ENCODE data around the gene TH.

TH gene

DNA sequence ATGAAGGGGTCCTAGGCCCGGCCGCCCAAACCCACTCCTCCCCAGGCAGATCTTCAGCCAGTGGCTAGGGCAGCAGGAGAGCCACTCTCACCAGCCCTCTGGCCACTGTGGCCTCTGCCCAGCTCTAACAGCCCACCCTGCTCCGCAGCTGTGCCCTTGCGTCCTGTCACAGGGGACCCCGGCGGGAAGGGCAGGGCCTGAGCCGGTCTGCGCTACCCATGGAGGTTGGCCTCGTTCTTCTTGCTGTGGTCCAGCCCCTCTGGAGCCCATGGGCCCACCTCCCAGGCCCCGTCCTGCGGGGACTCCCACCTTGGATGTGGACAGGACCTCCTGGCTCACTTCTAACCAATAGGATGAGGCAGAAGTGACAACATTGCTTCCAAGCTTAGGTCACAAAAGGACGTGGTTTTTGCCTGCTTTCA is 38.3 kb upstream of the TH start:
- H3K18ac ChIP-seq (ENCODE audit: low read length), result no peak overlapping the region
- DNase-seq, result no peak
- no peak overlapping the region for H4K5ac ChIP-seq (ENCODE audit: low read length)
- H3K27ac ChIP-seq (ENCODE audit: low read depth, low read length), result no peak overlapping the region
- H3K4me1 ChIP-seq (ENCODE audit: control insufficient read depth, low read depth, low read length), result no peaks in the 10 kb centered on the region
- H3K27me3 ChIP-seq (ENCODE audit: insufficient read depth, low read length, poor library complexity), result no peaks in the 10 kb centered on the region
- no peak overlapping the region for H3K9ac ChIP-seq (ENCODE audit: low read length)
- H3K79me1 ChIP-seq (ENCODE audit: low read length), result no peaks in the 10 kb centered on the region
- WGBS (ENCODE audit: extremely low coverage, insufficient coverage, low lambda C conversion rate), result no CpG with 5 or more reads among the region's 12 CpGs
- H2BK15ac ChIP-seq (replicated peaks; ENCODE audit: low read depth), result no peak overlapping the region
- H3K23ac ChIP-seq (ENCODE audit: low read length), result no peak overlapping the region
- no peak overlapping the region for H3K4me3 ChIP-seq (ENCODE audit: low read length)
- H2BK5ac ChIP-seq (ENCODE audit: low read length), result no peak overlapping the region
- H3K79me2 ChIP-seq (ENCODE audit: control insufficient read depth, insufficient read depth, low read length), result no peaks in the 10 kb centered on the region
- H3K56ac ChIP-seq (ENCODE audit: low read length), result no peak overlapping the region
- no peak overlapping the region for H3K4me2 ChIP-seq (ENCODE audit: low read length)
- no peak overlapping the region for H2BK120ac ChIP-seq (ENCODE audit: low read depth, low read length)
- no peak overlapping the region for H3K4ac ChIP-seq (ENCODE audit: low read depth, low read length)
- H4K8ac ChIP-seq (ENCODE audit: low read depth, low read length), result no peak overlapping the region
- H2AK5ac ChIP-seq (ENCODE audit: low read length), result no peak overlapping the region
- no peaks in the 10 kb centered on the region for H3K36me3 ChIP-seq (ENCODE audit: control insufficient read depth, insufficient read depth, low read length)

DNA sequence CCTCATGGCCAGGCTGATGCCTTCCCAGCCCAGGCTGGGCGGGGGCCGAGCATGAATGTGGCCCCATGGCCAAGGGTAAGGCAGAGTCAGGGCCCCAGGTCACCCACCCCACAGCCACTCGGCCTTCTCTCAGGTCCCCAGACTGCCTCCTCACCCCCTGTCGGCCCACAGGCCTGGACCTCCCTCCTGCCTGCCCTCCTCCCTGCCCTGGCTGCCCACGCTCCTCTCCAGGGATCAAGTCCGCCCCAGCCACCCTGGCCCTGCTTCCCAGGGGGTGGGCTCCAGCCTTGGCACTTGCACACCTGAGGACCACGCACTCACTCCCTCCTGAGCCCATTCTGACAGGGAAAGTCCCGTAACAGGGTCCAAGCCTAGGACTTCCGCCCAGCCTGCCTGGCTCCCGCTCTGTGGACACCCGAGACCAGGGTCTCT is 37.8 kb upstream of the TH start:
- Histone ChIP-seq H3K36me3 (ENCODE audit: control insufficient read depth, insufficient read depth, low read length) (no peaks in the 10 kb centered on the region), H3K79me1 (ENCODE audit: low read length) (no peaks in the 10 kb centered on the region), H3K9ac (ENCODE audit: low read length) (no peak overlapping the region), H3K56ac (ENCODE audit: low read length) (no peak overlapping the region), H3K27ac (ENCODE audit: low read depth, low read length) (no peak overlapping the region), H2BK15ac (replicated peaks; ENCODE audit: low read depth) (no peak overlapping the region), H2BK120ac (ENCODE audit: low read depth, low read length) (no peak overlapping the region), H3K79me2 (ENCODE audit: control insufficient read depth, insufficient read depth, low read length) (no peaks in the 10 kb centered on the region), H3K4me3 (ENCODE audit: low read length) (no peak overlapping the region), H3K27me3 (ENCODE audit: insufficient read depth, low read length, poor library complexity) (no peaks in the 10 kb centered on the region), H2AK5ac (ENCODE audit: low read length) (no peak overlapping the region), H4K5ac (ENCODE audit: low read length) (no peak overlapping the region), H3K4ac (ENCODE audit: low read depth, low read length) (no peak overlapping the region), H3K4me1 (ENCODE audit: control insufficient read depth, low read depth, low read length) (no peaks in the 10 kb centered on the region), H4K8ac (ENCODE audit: low read depth, low read length) (no peak overlapping the region), H3K23ac (ENCODE audit: low read length) (no peak overlapping the region), H2BK5ac (ENCODE audit: low read length) (no peak overlapping the region), H3K18ac (ENCODE audit: low read length) (no peak overlapping the region), H3K4me2 (ENCODE audit: low read length) (no peak overlapping the region)
- DNase-seq, result no peak
- WGBS (ENCODE audit: extremely low coverage, insufficient coverage, low lambda C conversion rate), result no CpG with 5 or more reads among the region's 11 CpGs

DNA sequence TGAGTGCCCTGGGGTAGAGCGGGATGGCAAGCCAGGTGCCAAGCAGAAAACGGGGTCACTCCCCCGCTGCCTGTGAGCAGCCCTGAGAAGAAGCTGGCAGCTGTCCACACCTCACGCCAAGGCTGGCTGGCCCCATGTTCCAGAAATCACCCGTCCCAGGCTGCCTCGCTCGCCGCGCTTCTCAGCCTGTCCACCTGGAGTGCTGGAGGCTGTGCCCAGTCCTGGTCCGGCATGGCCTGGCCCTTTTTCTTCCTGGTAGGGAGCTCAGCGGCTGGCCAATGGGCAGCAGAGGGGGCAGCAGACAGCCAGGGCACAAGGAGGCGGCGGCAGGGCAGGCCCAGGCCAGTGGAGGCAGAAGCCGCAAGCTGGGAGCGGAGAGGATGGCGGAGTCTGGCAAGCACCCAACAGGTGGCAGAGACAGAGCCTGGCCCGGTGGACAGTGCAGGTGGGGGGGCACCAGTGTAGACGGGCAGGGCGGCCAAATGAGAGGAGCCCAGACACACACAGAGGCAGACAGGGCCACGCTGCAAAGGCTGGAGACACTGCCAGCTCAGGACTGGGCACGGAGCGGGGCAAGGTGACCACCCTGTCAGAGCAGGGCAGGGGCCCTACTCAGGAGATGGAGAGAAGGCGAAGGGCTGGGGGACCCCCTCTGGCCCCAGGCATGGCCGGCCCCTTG is 37.2 kb upstream of the TH start:
- no peak overlapping the region for H3K27ac ChIP-seq (ENCODE audit: low read depth, low read length)
- no peak overlapping the region for H2BK15ac ChIP-seq (replicated peaks; ENCODE audit: low read depth)
- H3K36me3 ChIP-seq (ENCODE audit: control insufficient read depth, insufficient read depth, low read length), result no peaks in the 10 kb centered on the region
- no peak overlapping the region for H3K18ac ChIP-seq (ENCODE audit: low read length)
- no peak overlapping the region for H3K23ac ChIP-seq (ENCODE audit: low read length)
- H3K4me2 ChIP-seq (ENCODE audit: low read length), result no peak overlapping the region
- WGBS (ENCODE audit: extremely low coverage, insufficient coverage, low lambda C conversion rate), result no CpG with 5 or more reads among the region's 24 CpGs
- no peak overlapping the region for H4K8ac ChIP-seq (ENCODE audit: low read depth, low read length)
- H3K9ac ChIP-seq (ENCODE audit: low read length), result no peak overlapping the region
- no peaks in the 10 kb centered on the region for H3K79me2 ChIP-seq (ENCODE audit: control insufficient read depth, insufficient read depth, low read length)
- no peak overlapping the region for H3K4me3 ChIP-seq (ENCODE audit: low read length)
- H2BK120ac ChIP-seq (ENCODE audit: low read depth, low read length), result no peak overlapping the region
- H3K4me1 ChIP-seq (ENCODE audit: control insufficient read depth, low read depth, low read length), result no peaks in the 10 kb centered on the region
- no peak overlapping the region for H4K5ac ChIP-seq (ENCODE audit: low read length)
- no peak overlapping the region for H2AK5ac ChIP-seq (ENCODE audit: low read length)
- H3K56ac ChIP-seq (ENCODE audit: low read length), result no peak overlapping the region
- H3K4ac ChIP-seq (ENCODE audit: low read depth, low read length), result no peak overlapping the region
- no peak for DNase-seq
- no peak overlapping the region for H2BK5ac ChIP-seq (ENCODE audit: low read length)
- no peaks in the 10 kb centered on the region for H3K79me1 ChIP-seq (ENCODE audit: low read length)
- H3K27me3 ChIP-seq (ENCODE audit: insufficient read depth, low read length, poor library complexity), result no peaks in the 10 kb centered on the region

DNA sequence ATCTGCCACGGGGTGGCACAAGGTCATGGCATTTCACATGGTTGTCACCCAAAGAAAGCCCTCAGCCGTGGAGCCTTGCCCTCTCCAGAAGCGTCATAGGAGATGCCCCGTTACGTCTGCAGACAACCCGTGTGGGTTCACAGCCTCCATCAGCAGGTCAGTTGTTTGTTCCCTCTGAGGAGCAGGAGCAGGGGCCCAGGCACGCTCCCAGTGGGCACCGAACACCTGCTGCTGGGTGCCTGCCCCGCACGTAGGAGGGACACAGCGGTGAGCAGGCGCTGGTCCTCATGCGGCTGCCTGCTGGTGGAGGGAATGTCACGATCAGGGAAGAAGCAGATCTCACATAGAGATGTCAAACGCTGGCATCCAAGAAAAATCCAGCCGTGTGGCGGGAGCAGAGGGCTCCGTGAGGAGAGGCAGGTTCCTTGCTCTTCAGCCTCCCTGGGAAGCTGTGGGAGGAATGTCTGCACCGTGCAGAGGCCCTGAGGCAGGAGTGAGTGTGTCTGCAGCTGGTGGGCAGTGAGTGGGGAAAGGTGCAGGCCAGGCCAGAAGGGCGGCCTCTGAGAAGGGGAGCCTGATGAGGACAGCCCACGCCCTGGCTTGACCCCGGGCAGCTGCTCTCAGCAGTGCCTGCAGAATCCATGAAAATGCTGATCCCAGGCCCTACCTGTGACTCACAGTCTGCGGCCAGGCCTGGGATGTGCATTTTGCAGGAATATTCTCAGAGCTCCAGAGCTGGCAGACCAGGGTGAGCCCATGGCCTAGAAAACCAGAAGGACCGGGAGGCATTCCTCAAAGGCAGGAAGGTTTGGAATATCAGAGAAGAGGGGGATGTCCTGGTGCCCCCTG is 36.4 kb upstream of the TH start:
- no peaks in the 10 kb centered on the region for H3K79me2 ChIP-seq (ENCODE audit: control insufficient read depth, insufficient read depth, low read length)
- H3K23ac ChIP-seq (ENCODE audit: low read length), result no peak overlapping the region
- no CpG with 5 or more reads among the region's 24 CpGs for whole genome bisulfite sequencing (ENCODE audit: extremely low coverage, insufficient coverage, low lambda C conversion rate)
- no peaks in the 10 kb centered on the region for H3K79me1 ChIP-seq (ENCODE audit: low read length)
- no peak overlapping the region for H3K27ac ChIP-seq (ENCODE audit: low read depth, low read length)
- H3K56ac ChIP-seq (ENCODE audit: low read length), result no peak overlapping the region
- no peak overlapping the region for H4K8ac ChIP-seq (ENCODE audit: low read depth, low read length)
- no peak overlapping the region for H3K4me3 ChIP-seq (ENCODE audit: low read length)
- H3K27me3 ChIP-seq (ENCODE audit: insufficient read depth, low read length, poor library complexity), result no peaks in the 10 kb centered on the region
- no peak overlapping the region for H3K18ac ChIP-seq (ENCODE audit: low read length)
- H3K4ac ChIP-seq (ENCODE audit: low read depth, low read length), result no peak overlapping the region
- H3K4me2 ChIP-seq (ENCODE audit: low read length), result no peak overlapping the region
- no peak overlapping the region for H4K5ac ChIP-seq (ENCODE audit: low read length)
- no peak overlapping the region for H2BK5ac ChIP-seq (ENCODE audit: low read length)
- no peak overlapping the region for H2AK5ac ChIP-seq (ENCODE audit: low read length)
- H2BK120ac ChIP-seq (ENCODE audit: low read depth, low read length), result no peak overlapping the region
- H3K36me3 ChIP-seq (ENCODE audit: control insufficient read depth, insufficient read depth, low read length), result no peaks in the 10 kb centered on the region
- H2BK15ac ChIP-seq (replicated peaks; ENCODE audit: low read depth), result no peak overlapping the region
- no peak for DNase-seq
- H3K9ac ChIP-seq (ENCODE audit: low read length), result no peak overlapping the region
- H3K4me1 ChIP-seq (ENCODE audit: control insufficient read depth, low read depth, low read length), result no peaks in the 10 kb centered on the region

DNA sequence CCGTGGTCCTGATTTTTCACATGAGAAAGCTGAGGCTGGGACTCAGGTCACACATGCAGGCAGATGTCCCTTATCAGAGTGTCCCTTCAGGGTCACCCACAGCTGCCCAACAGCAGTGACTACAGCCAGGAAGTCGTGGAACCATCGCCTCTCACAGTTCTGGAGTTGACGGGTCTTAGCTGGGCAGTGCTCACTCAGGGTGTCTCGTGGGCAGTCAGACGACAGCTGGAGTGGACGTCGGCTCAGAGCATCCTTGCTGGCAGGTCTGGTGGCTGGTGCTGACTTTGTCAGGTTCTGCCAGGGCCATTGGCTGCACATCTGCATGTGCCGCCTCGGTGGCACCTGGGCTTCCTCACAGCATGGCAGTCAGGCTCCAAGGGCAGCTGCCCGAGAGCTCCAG is 35.6 kb upstream of the TH start:
- H3K4ac ChIP-seq (ENCODE audit: low read depth, low read length), result no peak overlapping the region
- DNase-seq, result no peak
- H4K5ac ChIP-seq (ENCODE audit: low read length), result no peak overlapping the region
- no peak overlapping the region for H3K4me2 ChIP-seq (ENCODE audit: low read length)
- no peaks in the 10 kb centered on the region for H3K4me1 ChIP-seq (ENCODE audit: control insufficient read depth, low read depth, low read length)
- H2BK120ac ChIP-seq (ENCODE audit: low read depth, low read length), result no peak overlapping the region
- no peak overlapping the region for H2BK15ac ChIP-seq (replicated peaks; ENCODE audit: low read depth)
- no CpG with 5 or more reads among the region's 11 CpGs for WGBS (ENCODE audit: extremely low coverage, insufficient coverage, low lambda C conversion rate)
- H3K36me3 ChIP-seq (ENCODE audit: control insufficient read depth, insufficient read depth, low read length), result no peaks in the 10 kb centered on the region
- no peaks in the 10 kb centered on the region for H3K79me1 ChIP-seq (ENCODE audit: low read length)
- H3K9ac ChIP-seq (ENCODE audit: low read length), result no peak overlapping the region
- no peak overlapping the region for H3K27ac ChIP-seq (ENCODE audit: low read depth, low read length)
- H3K23ac ChIP-seq (ENCODE audit: low read length), result no peak overlapping the region
- no peak overlapping the region for H3K18ac ChIP-seq (ENCODE audit: low read length)
- H3K79me2 ChIP-seq (ENCODE audit: control insufficient read depth, insufficient read depth, low read length), result no peaks in the 10 kb centered on the region
- no peak overlapping the region for H3K56ac ChIP-seq (ENCODE audit: low read length)
- H2AK5ac ChIP-seq (ENCODE audit: low read length), result no peak overlapping the region
- H3K4me3 ChIP-seq (ENCODE audit: low read length), result no peak overlapping the region
- no peak overlapping the region for H2BK5ac ChIP-seq (ENCODE audit: low read length)
- H3K27me3 ChIP-seq (ENCODE audit: insufficient read depth, low read length, poor library complexity), result no peaks in the 10 kb centered on the region
- H4K8ac ChIP-seq (ENCODE audit: low read depth, low read length), result no peak overlapping the region
